HCT116 (cell line): ENCODE results near the gene LYRM1. TPM values are rescaled to one million over a fixed set of nuclear protein-coding genes. Genes with fewer than 3 reads are reported as not detected.
A peak's percentile ranks its signal among the peaks of the same experiment; 100 is the strongest.

Experiments
- ATAC-seq: fragments of 200-7000 bp; cut with Tn5 transposase; 2 replicates; pipeline ENCODE4 v1.9.1; 2020; ENCODE audit warnings: mild to moderate bottlenecking, moderate library complexity
- BruUV-seq: library from RNA; stranded (reverse); fragments of 400-500 nt; replicated peaks from 2 replicates; lab custom pipeline; 2021; lab: Mats Ljungman, UMichigan
- CTCF ChIA-PET: fragments of 300-600 bp; sonication (Branson Sonifier 250); formaldehyde crosslinking; loops from one replicate; lab custom pipeline; 2021; ENCODE audit warnings: antibody characterized with exemption; lab: Charles Lee
- POLR2A ChIA-PET: fragments of 300-600, 350-600 bp; sonication (Branson Sonifier 250); formaldehyde crosslinking; loops from one replicate; lab custom pipeline; 2021; ENCODE audit warnings: antibody characterized with exemption; lab: Charles Lee
- RAD21 ChIA-PET, 2 experiments: fragments of 300-600 bp; sonication (Branson Sonifier 250); formaldehyde crosslinking; loops; one replicate each; lab custom pipeline; 2023; ENCODE audit warnings: low total read pairs in 2 of 2; ENCODE audit not compliant: uncharacterized antibody in 2 of 2, unreplicated experiment in 2 of 2, low non-redundant PET in 1 of 2; lab: Charles Lee
- DNase-seq: peaks from one replicate; pipeline ENCODE4 v3.0.0-alpha.2; 2010; ENCODE audit warnings: low read depth, low spot score
- H2AFZ ChIP-seq: fragments of 200-600 bp; shearing (Covaris generic), sonication (generic); 2 replicates; pipeline ENCODE4 v1.6.1; 2017; ENCODE audit warnings: low read depth, mixed run types, mixed read lengths, antibody characterized with exemption, low read length; ENCODE audit not compliant: poor library complexity, severe bottlenecking
- H3K27ac ChIP-seq: 2 replicates; pipeline ENCODE4 v1.5.1; 2012; ENCODE audit warnings: low read depth, low read length
- H3K27me3 ChIP-seq: fragments of 200-600 bp; sonication (generic); 2 replicates; pipeline ENCODE4 v1.6.1; 2016; ENCODE audit warnings: mixed run types, low read length, mixed read lengths; ENCODE audit not compliant: insufficient read depth
- H3K36me3 ChIP-seq, 2 experiments: fragments of 200-500 bp in 1 of 2; fragments of 200-600 bp in 1 of 2; sonication (Bioruptor generic) in 1 of 2; sonication (generic) in 1 of 2; 2 replicates each; pipeline versions ENCODE4 v1.5.1 to v1.6.1; 2014 to 2016; ENCODE audit warnings: low read length in 2 of 2, inconsistent platforms in 1 of 2, mixed read lengths in 1 of 2, mixed run types in 1 of 2; ENCODE audit not compliant: insufficient read depth in 2 of 2, control insufficient read depth in 1 of 2
- H3K4me1 ChIP-seq, 2 experiments: fragments of 200-600 bp in 1 of 2; sonication (generic) in 1 of 2; 2 replicates each; pipeline versions ENCODE4 v1.5.1 to v1.6.1; 2012 to 2017; ENCODE audit warnings: low read length in 2 of 2, inconsistent platforms in 1 of 2, mild to moderate bottlenecking in 1 of 2, mixed read lengths in 1 of 2, mixed run types in 1 of 2, moderate library complexity in 1 of 2; ENCODE audit not compliant: insufficient read depth in 2 of 2, control insufficient read depth in 1 of 2
- H3K4me2 ChIP-seq: fragments of 200-600 bp; sonication (generic); 2 replicates; pipeline ENCODE4 v1.6.1; 2017; ENCODE audit warnings: mixed run types, low read length, mixed read lengths
- H3K4me3 ChIP-seq, 2 experiments: fragments of 200-600 bp in 1 of 2; sonication (generic) in 1 of 2; replicated peaks in 1 of 2; 2 replicates each; pipeline ENCODE4 v1.5.1; 2011 to 2016; ENCODE audit warnings: low read length in 2 of 2, control low read depth in 1 of 2, low read depth in 1 of 2, mild to moderate bottlenecking in 1 of 2, mixed read lengths in 1 of 2, mixed run types in 1 of 2
- H3K79me2 ChIP-seq: fragments of 200-600 bp; sonication (generic); 2 replicates; pipeline ENCODE4 v1.6.1; 2017; ENCODE audit warnings: mild to moderate bottlenecking, mixed run types, low read length, moderate library complexity, mixed read lengths; ENCODE audit not compliant: insufficient read depth
- H3K9ac ChIP-seq: fragments of 200-600 bp; sonication (generic); 2 replicates; pipeline ENCODE4 v1.6.1; 2016; ENCODE audit warnings: low read length, mixed read lengths
- H3K9me2 ChIP-seq: fragments of 200-600 bp; sonication (generic), shearing (Covaris generic); 2 replicates; pipeline ENCODE4 v1.6.1; 2017; ENCODE audit warnings: mixed run types, mild to moderate bottlenecking, moderate library complexity; ENCODE audit not compliant: insufficient read depth
- H3K9me3 ChIP-seq, 2 experiments: fragments of 200-500 bp in 1 of 2; fragments of 200-600 bp in 1 of 2; sonication (Bioruptor generic) in 1 of 2; sonication (generic) in 1 of 2; 2 replicates each; pipeline ENCODE4 v1.6.1; 2014 to 2017; ENCODE audit warnings: low read length in 2 of 2, mixed read lengths in 2 of 2, inconsistent platforms in 1 of 2, low read depth in 1 of 2, mild to moderate bottlenecking in 1 of 2, mixed run types in 1 of 2, moderate library complexity in 1 of 2; ENCODE audit not compliant: control insufficient read depth in 1 of 2, insufficient read depth in 1 of 2
- H4K20me1 ChIP-seq: fragments of 200-600 bp; sonication (generic), shearing (Covaris generic); 2 replicates; pipeline ENCODE4 v1.6.1; 2017; ENCODE audit warnings: mixed run types, mild to moderate bottlenecking, moderate library complexity; ENCODE audit not compliant: insufficient read depth
- ATF3 ChIP-seq: IDR thresholded peaks from 2 replicates; pipeline ENCODE4 v1.6.1; 2012
- CBX3 ChIP-seq: IDR thresholded peaks from 2 replicates; pipeline ENCODE4 v1.6.1; 2012; ENCODE audit warnings: low read depth
- CEBPB ChIP-seq: IDR thresholded peaks from 2 replicates; pipeline ENCODE4 v1.6.1; 2012; ENCODE audit warnings: low read depth
- CTCF ChIP-seq, 3 experiments: fragments of 200-600 bp in 1 of 3; sonication (generic) in 1 of 3; IDR thresholded peaks in 2 of 3; conservative IDR thresholded peaks in 1 of 3; 2 replicates each; pipeline ENCODE4 v1.5.1; 2012 to 2017; ENCODE audit warnings: low read depth in 2 of 3, low read length in 2 of 3, antibody characterized with exemption in 1 of 3, borderline replicate concordance in 1 of 3, control low read depth in 1 of 3, mild to moderate bottlenecking in 1 of 3, mixed read lengths in 1 of 3, mixed run types in 1 of 3, moderate library complexity in 1 of 3; ENCODE audit not compliant: insufficient read depth in 1 of 3
- EGR1 ChIP-seq: IDR thresholded peaks from 2 replicates; pipeline ENCODE4 v1.6.1; 2012; ENCODE audit warnings: low read depth
- ELF1 ChIP-seq: IDR thresholded peaks from 2 replicates; pipeline ENCODE4 v1.6.1; 2012; ENCODE audit warnings: low read depth, borderline replicate concordance
- EZH2 ChIP-seq: fragments of 200-600 bp; sonication (generic); IDR thresholded peaks from 2 replicates; pipeline ENCODE4 v1.6.1; 2017; ENCODE audit warnings: antibody characterized with exemption, mixed run types
- EZH2phosphoT487 ChIP-seq: fragments of 200-600 bp; IDR thresholded peaks from 2 replicates; pipeline ENCODE4 v1.6.1; 2018; ENCODE audit warnings: antibody characterized with exemption, borderline replicate concordance
- FOSL1 ChIP-seq: IDR thresholded peaks from 2 replicates; pipeline ENCODE4 v1.6.1; 2012; ENCODE audit warnings: low read depth
- JUND ChIP-seq: IDR thresholded peaks from 2 replicates; pipeline ENCODE4 v1.6.1; 2012
- MAX ChIP-seq: IDR thresholded peaks from 2 replicates; pipeline ENCODE4 v1.6.1; 2012
- POLR2A ChIP-seq: IDR thresholded peaks from 2 replicates; pipeline ENCODE4 v1.7.0; 2011; ENCODE audit warnings: borderline replicate concordance; ENCODE audit not compliant: insufficient read depth, insufficient read length; ENCODE audit errors: extremely low read depth
- POLR2AphosphoS5 ChIP-seq: IDR thresholded peaks from 2 replicates; pipeline ENCODE4 v1.6.1; 2011; ENCODE audit warnings: mild to moderate bottlenecking, low read depth, low read length, moderate library complexity
- RAD21 ChIP-seq: IDR thresholded peaks from 2 replicates; pipeline ENCODE4 v1.6.1; 2012; ENCODE audit warnings: low read depth, mild to moderate bottlenecking
- REST ChIP-seq: IDR thresholded peaks from 2 replicates; pipeline ENCODE4 v1.6.1; 2012; ENCODE audit warnings: low read depth
- SIN3A ChIP-seq: IDR thresholded peaks from 2 replicates; pipeline ENCODE4 v1.6.1; 2012; ENCODE audit warnings: low read depth
- SP1 ChIP-seq: IDR thresholded peaks from 2 replicates; pipeline ENCODE4 v1.6.1; 2012; ENCODE audit warnings: low read depth
- SRF ChIP-seq: IDR thresholded peaks from 2 replicates; pipeline ENCODE4 v1.6.1; 2012; ENCODE audit warnings: low read depth
- TCF7L2 ChIP-seq: IDR thresholded peaks from 2 replicates; pipeline ENCODE4 v1.7.0; 2011; ENCODE audit warnings: borderline replicate concordance, inconsistent platforms; ENCODE audit not compliant: insufficient read depth, insufficient read length; ENCODE audit errors: extremely low read depth
- YY1 ChIP-seq: IDR thresholded peaks from 2 replicates; pipeline ENCODE4 v1.6.1; 2011; ENCODE audit warnings: low read length, low read depth, moderate library complexity, mild to moderate bottlenecking; ENCODE audit not compliant: insufficient replicate concordance; ENCODE audit errors: extremely low read depth
- ZFX ChIP-seq: fragments of 450-650 bp; IDR thresholded peaks from 2 replicates; pipeline ENCODE4 v1.6.1; 2017
- intact Hi-C: fragments of 100-400 bp; cut with micrococcal nuclease; formaldehyde crosslinking; loops from 2 replicates; pipeline ENCODE4 v1.10.0; 2022
- total RNA-seq: library from RNA; stranded (reverse); gene quantifications from one replicate; pipeline ENCODE4 v1.2.1, GENCODE V29; 2021; ENCODE audit not compliant: unreplicated experiment

The LYRM1 gene
- total RNA-seq, 1 experiment from 2014 or later, result 26.7 TPM

- H3K9me3 ChIP-seq, result no peaks in the 10 kb centered on the region
- no peak overlapping the region for H3K9ac ChIP-seq
- H2AFZ ChIP-seq, result no peak overlapping the region
- no peaks in the 10 kb centered on the region for H3K79me2 ChIP-seq
- H3K27me3 ChIP-seq, result no peaks in the 10 kb centered on the region
- ChIA-PET POLR2A (no interaction called here), RAD21 (no interaction called here), CTCF (no interaction called here)
- H3K36me3 ChIP-seq, result 0 out of 4 replicates have a peak, but pooled peaks cover 0 to 3% of the 10 kb centered on the region in 2 experiments
- peaks cover 8 to 17% of the 10 kb centered on the region in 2 experiments; a peak in 3 of 4 replicates for H3K4me1 ChIP-seq
- no peak overlapping the region for H3K4me2 ChIP-seq
- H4K20me1 ChIP-seq, result no peaks in the 10 kb centered on the region
- no peak overlapping the region for H3K4me3 ChIP-seq
- no peak overlapping the region for H3K27ac ChIP-seq
- DNase-seq, result no peak
- no peak for ATAC-seq
- no peaks in the 10 kb centered on the region for H3K9me2 ChIP-seq
- intact Hi-C loops, result no loop called here
- no TSS peak for BruUV-seq
- TF ChIP-seq CTCF (IDR thresholded peaks at IDR 0.05 in 2 of 3, conservative IDR thresholded peaks at IDR 0.05 in 1 of 3; ENCODE audit: borderline replicate concordance in 1 of 3, insufficient read depth in 1 of 3, low read depth in 2 of 3, low read length in 2 of 3) (no peak), POLR2A (no peak), POLR2AphosphoS5 (no peak), SRF (no peak), ELF1 (no peak), FOSL1 (no peak), RAD21 (no peak), SIN3A (no peak), TCF7L2 (no peak), ZFX (no peak), CBX3 (no peak), ATF3 (0 out of 2 replicates have a peak, but pooled peaks have one; percentile 16), MAX (peak; percentile 59), REST (no peak), EZH2 (no peak), CEBPB (peak; percentile 46; the same call in 1 of the 2 replicates), JUND (no peak), YY1 (no peak), EGR1 (peak; percentile 62), EZH2phosphoT487 (no peak), SP1 (no peak)
Measured at GRCh38 chr16:20918486-20919239, 18.1 kb downstream of the LYRM1 start.
